ENCODE measurements around the gene PEPD.
A peak's percentile ranks its signal among the peaks of the same experiment; 100 is the strongest.

The PEPD gene

DNA sequence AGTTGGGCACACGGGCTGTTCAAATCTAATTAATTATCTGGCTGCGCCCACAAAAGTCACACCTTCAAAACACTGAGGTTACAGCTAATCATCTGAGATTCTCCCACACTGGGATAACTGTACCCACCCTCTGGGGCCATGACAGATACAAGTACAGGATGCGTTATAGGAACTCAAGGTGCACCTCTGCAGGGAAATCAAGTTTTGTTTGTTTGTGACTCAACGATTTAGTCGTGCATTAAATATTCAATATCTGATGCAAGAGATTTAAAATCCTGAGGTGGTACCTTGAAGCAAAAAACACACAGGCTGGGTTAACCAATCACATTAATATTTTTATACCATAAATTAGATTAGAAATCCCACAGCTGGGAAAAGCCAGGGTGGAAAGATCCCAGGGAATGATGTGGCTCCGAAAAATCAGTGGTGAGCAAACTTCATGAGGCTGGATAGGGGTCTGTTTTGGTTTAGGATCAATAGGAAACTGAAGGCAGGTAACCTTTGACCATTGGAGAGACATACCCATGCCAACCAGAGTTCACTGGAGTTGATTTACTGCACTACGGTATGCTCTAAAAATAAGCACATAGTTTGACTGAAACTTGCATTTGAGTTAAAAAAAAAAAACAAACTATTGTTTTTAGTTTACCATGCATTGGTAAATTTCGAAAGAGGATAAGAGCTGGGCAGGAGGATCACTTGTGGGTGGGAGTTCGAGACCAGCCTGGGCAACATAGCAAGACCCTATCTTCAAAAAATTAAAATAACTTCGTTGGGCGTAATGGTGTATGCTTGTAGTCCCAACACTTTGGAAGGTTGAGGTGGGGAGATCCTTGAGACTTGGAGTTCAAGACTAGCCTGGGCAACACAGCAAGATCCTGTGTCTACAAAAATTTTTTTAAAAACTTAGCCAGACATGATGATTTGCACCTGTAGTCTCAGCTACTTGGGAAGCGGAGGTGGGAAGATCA is 172.0 kb downstream of the PEPD start:
- DNase-seq: no peak

DNA sequence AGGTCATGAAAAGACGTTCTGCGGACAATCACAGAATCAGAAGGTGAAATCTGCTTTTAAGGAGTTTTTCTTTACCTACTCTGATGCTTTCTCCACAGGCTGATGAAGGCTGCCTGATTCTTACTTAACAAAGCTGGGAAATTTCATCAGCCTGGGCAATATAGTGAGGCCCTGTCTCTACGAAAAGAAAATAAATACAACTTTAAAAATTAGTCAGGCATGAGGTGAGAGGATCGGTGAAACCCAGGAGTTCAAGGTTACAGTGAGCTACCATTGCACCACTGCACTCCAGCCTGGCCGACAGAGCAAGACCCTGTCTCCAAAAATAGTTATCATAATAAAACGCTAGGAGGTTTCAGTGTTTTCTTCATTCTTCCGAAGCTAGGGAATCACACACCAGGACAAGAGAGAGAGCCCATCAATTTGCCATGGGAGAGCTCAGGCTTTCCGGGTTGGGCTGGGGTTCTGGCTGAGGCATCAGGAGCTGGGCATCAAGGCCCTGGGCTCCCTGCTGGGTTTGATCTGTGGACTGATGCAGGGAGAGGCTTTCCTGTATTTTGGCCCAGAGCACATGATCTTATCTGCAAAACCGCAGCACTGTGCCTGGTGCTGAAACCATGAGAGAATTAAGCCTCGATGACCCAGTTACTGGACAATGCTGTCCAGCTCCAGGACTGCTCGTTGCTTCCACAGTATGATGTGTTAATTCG is 173.1 kb downstream of the PEPD start:
- peak; percentile 29 for DNase-seq

DNA sequence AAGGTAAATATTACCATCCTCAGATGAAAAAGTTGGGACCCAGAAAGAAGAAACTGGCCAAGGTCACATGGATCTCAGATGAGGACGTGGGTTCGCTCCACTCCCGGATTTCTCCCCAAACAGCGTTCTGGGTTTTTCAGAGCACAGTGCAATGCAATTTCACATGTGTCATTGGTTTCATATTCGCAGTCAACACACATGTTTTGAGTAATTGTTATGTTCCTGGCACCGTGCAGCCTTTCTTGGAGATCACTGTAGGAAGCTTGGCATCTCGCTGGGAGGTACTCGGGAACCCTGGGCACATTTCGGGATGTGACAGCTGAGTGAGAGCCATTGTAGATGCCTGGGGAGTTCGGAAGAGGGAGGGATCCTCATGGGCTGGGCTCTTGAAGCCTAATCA is 174.3 kb downstream of the PEPD start:
- DNase-seq: no peak

DNA sequence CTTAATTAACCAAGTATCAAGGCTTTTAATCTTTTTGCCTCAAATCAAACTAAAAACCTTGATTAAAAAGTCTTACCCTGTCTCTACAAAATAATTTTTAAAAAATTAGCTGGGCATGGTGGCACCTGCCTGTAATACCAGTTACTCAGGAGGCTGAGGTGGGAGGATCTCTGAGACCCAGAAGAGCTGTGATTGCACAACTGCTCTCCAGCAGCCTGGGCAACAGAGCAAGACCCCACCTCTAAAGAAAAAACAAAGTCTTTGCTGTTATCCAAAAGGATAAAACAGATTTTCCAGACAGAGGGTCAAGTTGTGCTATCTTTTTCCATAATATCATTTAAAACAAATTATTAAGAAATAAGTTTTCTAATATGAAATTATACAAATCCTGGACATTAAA is 174.9 kb downstream of the PEPD start:
- DNase-seq: no peak

DNA sequence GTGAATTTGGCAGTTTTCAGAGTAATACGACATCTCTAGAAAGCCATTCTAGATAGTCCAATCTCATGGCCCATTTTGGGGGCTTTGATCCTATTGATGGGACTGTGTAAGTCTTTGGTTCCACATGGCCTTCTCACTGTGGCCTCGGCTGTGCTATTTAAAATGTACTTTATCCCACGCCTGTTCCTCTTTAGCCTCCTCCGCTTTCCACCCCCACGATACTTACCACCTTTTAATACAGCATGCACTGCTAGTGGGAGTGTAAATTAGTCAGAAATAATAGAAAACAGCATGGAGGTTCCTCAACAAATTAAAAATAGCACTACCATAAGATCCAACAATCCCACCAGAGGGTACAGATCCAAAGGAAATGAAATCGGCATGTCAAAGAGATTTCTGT is 176.4 kb downstream of the PEPD start:
- no peak for DNase-seq

DNA sequence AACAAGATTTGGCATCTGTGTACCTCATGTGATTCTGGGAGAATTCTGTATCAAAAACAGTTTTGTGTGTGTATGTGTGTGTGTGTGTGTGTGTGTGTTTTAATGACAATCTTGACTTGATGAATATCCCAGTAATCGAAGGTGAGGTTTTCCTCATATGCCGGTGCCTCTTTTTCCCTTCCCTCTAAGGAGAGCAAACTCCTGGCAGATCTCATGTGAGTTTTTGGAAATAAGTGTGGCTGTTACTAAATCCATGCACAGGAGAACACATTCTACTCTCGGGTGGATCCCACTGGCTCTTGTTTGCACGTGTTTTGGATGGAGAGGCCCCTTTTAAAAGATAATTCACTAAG is 177.0 kb downstream of the PEPD start:
- DNase-seq: no peak

DNA sequence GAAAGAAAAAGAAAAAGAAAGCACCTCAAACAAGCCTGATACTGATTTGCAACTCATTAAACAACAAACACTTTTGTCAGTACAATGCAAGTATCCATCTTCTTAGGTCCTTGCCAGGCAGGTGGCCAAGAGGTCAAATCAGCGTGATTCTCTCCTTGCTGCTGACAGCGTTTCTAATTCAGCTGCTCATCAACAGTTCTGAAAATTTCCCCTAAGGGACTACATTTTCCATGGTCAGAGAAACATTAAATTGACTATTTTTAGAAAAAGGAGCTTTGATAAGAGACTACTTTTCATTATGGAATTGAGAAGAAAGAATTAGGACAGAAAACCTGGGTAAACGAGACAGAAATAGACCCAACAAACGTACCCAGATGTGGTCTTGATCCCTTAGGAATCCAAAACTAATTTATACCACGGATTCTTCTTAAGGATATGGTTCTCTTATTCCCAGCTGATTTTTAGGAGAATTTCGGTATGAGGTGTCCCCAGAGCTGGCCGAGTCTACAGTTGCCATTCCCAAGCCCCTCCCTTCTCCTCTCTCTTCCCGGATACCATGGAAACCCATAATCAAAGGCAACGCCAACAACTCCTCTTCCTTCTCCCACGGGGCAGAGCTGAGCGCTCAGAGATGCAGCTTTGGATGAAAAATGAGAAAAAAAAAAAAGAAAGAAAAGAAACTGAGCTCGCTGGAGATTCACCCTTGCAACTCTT is 177.6 kb downstream of the PEPD start:
- DNase-seq: peak; percentile 49

DNA sequence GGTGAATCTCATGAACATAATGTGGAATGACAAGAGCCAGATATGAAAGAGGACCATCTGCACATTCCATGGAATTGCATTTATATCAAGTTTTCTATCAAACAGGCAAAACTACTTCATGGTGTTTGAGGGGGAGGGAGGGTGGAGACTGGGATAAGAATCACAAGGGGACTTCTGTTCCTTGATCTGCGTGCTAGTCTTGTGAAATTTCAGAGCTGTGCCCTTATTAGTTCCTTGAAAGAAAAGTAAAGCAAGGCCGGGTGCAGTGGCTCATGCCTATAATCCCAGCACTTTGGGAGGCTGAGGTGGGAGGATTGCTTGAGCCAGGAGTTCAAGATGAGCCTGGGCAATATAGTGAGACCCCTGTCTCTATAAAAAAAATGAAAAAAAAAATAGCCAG is 178.3 kb downstream of the PEPD start:
- DNase-seq: no peak

DNA sequence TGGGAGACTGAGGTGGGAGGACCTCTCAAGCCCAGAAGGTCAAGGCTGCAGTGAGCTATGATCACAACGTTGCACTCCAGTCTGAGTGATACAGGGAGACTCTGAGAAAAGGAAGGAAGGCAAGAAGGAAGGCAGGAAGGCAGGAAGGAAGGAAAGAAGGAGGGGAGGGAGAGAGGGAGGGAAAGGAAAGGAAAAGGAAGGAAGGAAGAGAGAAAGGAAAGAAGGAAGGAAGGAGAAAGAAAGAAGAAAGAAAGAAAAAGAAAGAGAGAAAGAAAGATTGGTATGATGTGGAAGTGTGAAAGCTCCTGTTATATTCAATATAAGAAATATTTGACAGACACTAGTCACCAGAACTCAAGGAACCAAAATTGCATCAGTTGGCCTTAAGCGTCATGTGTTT is 180.6 kb downstream of the PEPD start:
- DNase-seq: no peak

DNA sequence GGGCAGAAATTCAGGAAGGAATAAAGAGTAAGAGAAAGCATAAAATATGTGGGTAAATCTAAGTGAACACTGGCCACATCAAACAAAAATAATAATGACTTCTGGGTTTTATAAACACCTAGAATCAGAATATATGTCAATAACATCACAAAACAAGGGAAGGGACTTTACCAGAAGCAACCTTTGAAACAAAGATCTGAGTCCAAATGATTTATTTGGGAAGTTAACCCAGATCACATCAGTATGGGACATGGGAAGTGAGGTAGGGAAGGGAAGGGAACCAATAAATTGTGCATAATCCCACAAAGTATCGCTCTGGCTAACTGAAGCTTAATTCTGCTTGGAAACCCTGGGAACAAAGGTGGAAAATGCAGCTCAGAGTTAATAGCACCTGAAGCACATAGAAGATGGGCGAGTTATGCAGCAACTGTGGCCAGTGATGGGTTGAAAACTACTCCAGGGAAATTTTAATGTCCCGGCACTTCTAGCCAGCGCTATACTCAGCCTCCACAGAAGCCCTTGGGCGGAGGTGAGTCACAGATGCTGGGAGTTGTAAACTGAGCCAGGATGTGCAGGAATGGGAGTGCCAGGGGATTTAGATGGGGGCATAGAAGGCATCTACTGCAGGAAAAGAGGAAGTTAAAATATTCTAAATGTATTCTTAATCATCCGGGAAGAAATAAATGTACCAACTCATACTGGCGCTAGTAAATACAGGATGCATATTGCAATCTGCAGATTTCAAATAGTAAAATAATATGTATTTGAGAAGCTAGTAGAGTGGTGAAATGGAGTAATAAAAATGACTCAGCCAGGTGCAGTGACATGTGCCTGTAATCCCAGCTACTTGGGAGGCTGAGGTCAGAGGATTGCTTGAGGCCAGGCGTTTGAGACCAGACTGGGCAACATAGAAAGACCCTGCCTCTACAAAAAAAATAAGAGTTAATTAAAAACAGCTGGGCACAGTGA is 182.3 kb downstream of the PEPD start:
- no peak for DNase-seq

All from retina (tissue), 1 donor.